ENCODE results near the gene DSCAM.
"Not testable (repeated sequence)": the region's sequence is repeated elsewhere in the genome, so short reads cannot be mapped to it uniquely, and the experiment has no call there.

Gene DSCAM

GRCh38 chr21:40276001-40276400 lies 571.0 kb downstream of the DSCAM start:
- DNase-seq = no peak

- DNase-seq = no peak
Measured at GRCh38 chr21:40272037-40272436, 574.9 kb downstream of the DSCAM start.

- no peak for DNase-seq
Measured at GRCh38 chr21:40271164-40271563, 575.8 kb downstream of the DSCAM start.

- no peak for DNase-seq
Measured at GRCh38 chr21:40270047-40270446, 576.9 kb downstream of the DSCAM start.

- DNase-seq = no peak
Measured at GRCh38 chr21:40269239-40269638, 577.7 kb downstream of the DSCAM start.

- DNase-seq = not testable (repeated sequence)
Measured at GRCh38 chr21:40258456-40258855, 588.5 kb downstream of the DSCAM start.

GRCh38 chr21:40257342-40257741 lies 589.6 kb downstream of the DSCAM start:
- no peak for DNase-seq

- DNase-seq = no peak
Measured at GRCh38 chr21:40255518-40256444, 591.2 kb downstream of the DSCAM start.

GRCh38 chr21:40254540-40255465 lies 592.2 kb downstream of the DSCAM start:
- no peak for DNase-seq

- no peak for DNase-seq
Measured at GRCh38 chr21:40253112-40253511, 593.8 kb downstream of the DSCAM start.

GRCh38 chr21:40250514-40251294 lies 596.3 kb downstream of the DSCAM start:
- DNase-seq = no peak

- DNase-seq = no peak
Measured at GRCh38 chr21:40244981-40245380, 602.0 kb downstream of the DSCAM start.

GRCh38 chr21:40243685-40244084 lies 603.3 kb downstream of the DSCAM start:
- DNase-seq = no peak

GRCh38 chr21:40242586-40243265 lies 604.2 kb downstream of the DSCAM start:
- no peak for DNase-seq

GRCh38 chr21:40235528-40235927 lies 611.4 kb downstream of the DSCAM start:
- DNase-seq = no peak

GRCh38 chr21:40231979-40232378 lies 615.0 kb downstream of the DSCAM start:
- no peak for DNase-seq

- DNase-seq = no peak
Measured at GRCh38 chr21:40227096-40227495, 619.9 kb downstream of the DSCAM start.

GRCh38 chr21:40215941-40216340 lies 631.0 kb downstream of the DSCAM start:
- no peak for DNase-seq

- DNase-seq = no peak
Measured at GRCh38 chr21:40210251-40210650, 636.7 kb downstream of the DSCAM start.

- no peak for DNase-seq
Measured at GRCh38 chr21:40208948-40209345, 638.0 kb downstream of the DSCAM start.

GRCh38 chr21:40208206-40208947 lies 638.6 kb downstream of the DSCAM start:
- DNase-seq = no peak
